MCF 10A (cell line): ENCODE measurements around the gene OR10H4. TPM values are rescaled to one million over a fixed set of nuclear protein-coding genes. Genes with fewer than 3 reads are reported as not detected.

Source experiments
- BruUV-seq: library from RNA; stranded (reverse); fragments of 400-500 nt; replicated peaks from 2 replicates; lab custom pipeline; 2021; lab: Mats Ljungman, UMichigan
- CTCF ChIA-PET: fragments of 300-600 bp; sonication (Branson Sonifier 250); formaldehyde crosslinking; extraction: SDS; loops from one replicate; lab custom pipeline; 2021; ENCODE audit warnings: antibody characterized with exemption, inconsistent platforms; lab: Yijun Ruan, JAX
- POLR2A ChIA-PET: fragments of 300-600, 350-650 bp; sonication (Branson Sonifier 250); formaldehyde crosslinking; extraction: SDS; loops from one replicate; lab custom pipeline; 2020; ENCODE audit warnings: antibody characterized with exemption, inconsistent platforms; lab: Yijun Ruan, JAX
- DNase-seq: peaks from one replicate; pipeline ENCODE4 v3.0.0-alpha.2; 2018; ENCODE audit not compliant: unreplicated experiment
- H3K27ac Mint-ChIP-seq: one replicate; pipeline ENCODE4 v1.8.0; 2022; ENCODE audit warnings: mild to moderate bottlenecking, low read depth, mixed read lengths; ENCODE audit not compliant: unreplicated experiment
- H3K27me3 Mint-ChIP-seq: one replicate; pipeline ENCODE4 v1.8.0; 2022; ENCODE audit warnings: mixed read lengths; ENCODE audit not compliant: insufficient read depth, unreplicated experiment
- H3K36me3 Mint-ChIP-seq: one replicate; pipeline ENCODE4 v1.8.0; 2022; ENCODE audit warnings: mild to moderate bottlenecking, moderate library complexity, mixed read lengths; ENCODE audit not compliant: insufficient read depth, unreplicated experiment
- H3K4me1 Mint-ChIP-seq: one replicate; pipeline ENCODE4 v1.8.0; 2022; ENCODE audit warnings: mixed read lengths; ENCODE audit not compliant: insufficient read depth, unreplicated experiment
- H3K4me3 Mint-ChIP-seq: one replicate; pipeline ENCODE4 v1.8.0; 2022; ENCODE audit warnings: mild to moderate bottlenecking, moderate library complexity, mixed read lengths; ENCODE audit not compliant: unreplicated experiment
- H3K9me3 Mint-ChIP-seq: one replicate; pipeline ENCODE4 v1.8.0; 2022; ENCODE audit warnings: mixed read lengths; ENCODE audit not compliant: unreplicated experiment
- intact Hi-C: fragments of 100-400 bp; cut with micrococcal nuclease; formaldehyde crosslinking; loops from 2 replicates; pipeline ENCODE4 v1.14.1; 2022
- total RNA-seq: library from RNA; stranded (reverse); gene quantifications from 2 replicates; pipeline ENCODE4 v1.2.3, GENCODE V29; 2022
- TF ChIP-seq, protein P1 (sequence below): fragments of 200-600 bp; IDR thresholded peaks from one replicate; pipeline ENCODE4 v1.8.0; 2022; ENCODE audit warnings: antibody characterized with exemption, mild to moderate bottlenecking; ENCODE audit not compliant: unreplicated experiment

OR10H4 gene
- total RNA-seq, 1 experiment from 2014 or later: not detected

DNA sequence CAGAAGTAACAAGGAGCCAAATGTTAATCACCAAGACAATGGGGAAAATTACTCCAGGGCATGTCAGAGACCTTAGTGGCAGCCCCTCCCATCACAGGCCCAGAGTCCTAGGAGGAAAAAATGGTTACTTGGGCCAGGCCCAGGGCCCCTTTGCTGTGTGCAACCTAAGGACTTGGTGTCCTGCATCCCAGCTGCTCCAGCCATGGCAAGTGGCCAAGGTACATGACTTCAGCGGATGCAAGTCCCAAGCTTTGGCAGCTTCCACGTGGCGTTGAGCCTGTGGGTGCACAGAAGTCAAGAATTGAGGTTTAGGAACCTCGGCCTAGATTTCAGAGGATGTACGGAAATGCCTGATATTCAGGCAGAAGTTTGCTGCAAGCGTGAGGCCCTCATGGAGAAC, 46.7 kb downstream of the OR10H4 start:
- H3K4me3 Mint-ChIP-seq: no peak overlapping the region
- no peak for DNase-seq
- H3K36me3 Mint-ChIP-seq: no peaks in the 10 kb centered on the region
- POLR2A ChIA-PET: no interaction called here
- no peak overlapping the region for H3K27ac Mint-ChIP-seq
- H3K9me3 Mint-ChIP-seq: peaks cover 26% of the 10 kb centered on the region
- TF ChIP-seq, protein P1, sequence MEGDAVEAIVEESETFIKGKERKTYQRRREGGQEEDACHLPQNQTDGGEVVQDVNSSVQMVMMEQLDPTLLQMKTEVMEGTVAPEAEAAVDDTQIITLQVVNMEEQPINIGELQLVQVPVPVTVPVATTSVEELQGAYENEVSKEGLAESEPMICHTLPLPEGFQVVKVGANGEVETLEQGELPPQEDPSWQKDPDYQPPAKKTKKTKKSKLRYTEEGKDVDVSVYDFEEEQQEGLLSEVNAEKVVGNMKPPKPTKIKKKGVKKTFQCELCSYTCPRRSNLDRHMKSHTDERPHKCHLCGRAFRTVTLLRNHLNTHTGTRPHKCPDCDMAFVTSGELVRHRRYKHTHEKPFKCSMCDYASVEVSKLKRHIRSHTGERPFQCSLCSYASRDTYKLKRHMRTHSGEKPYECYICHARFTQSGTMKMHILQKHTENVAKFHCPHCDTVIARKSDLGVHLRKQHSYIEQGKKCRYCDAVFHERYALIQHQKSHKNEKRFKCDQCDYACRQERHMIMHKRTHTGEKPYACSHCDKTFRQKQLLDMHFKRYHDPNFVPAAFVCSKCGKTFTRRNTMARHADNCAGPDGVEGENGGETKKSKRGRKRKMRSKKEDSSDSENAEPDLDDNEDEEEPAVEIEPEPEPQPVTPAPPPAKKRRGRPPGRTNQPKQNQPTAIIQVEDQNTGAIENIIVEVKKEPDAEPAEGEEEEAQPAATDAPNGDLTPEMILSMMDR: no peak
- H3K4me1 Mint-ChIP-seq: no peaks in the 10 kb centered on the region
- H3K27me3 Mint-ChIP-seq: no peaks in the 10 kb centered on the region
- BruUV-seq: no TSS peak
- CTCF ChIA-PET: no interaction called here
- intact Hi-C loops: no loop called here

DNA sequence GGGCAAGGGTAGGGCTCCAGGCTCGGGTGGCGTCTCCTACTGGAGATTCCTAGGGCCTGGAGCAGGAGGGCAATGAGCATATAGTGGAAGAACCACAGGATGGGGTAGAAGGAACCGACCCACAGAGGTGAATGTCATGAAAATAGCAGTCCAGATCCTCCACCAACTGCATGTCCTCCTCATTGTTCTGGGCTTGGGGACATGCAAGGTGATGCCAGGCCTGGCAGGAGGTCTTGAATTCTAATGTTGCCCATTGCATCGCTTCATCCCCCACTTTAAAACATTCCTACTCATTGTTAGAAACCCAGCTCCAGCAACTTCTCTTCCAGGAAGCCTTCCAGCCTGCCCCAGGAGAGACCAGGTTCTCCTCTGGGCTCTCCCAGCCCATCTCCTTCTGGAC, 49.4 kb downstream of the OR10H4 start:
- Mint-ChIP-seq H3K4me3 (no peak overlapping the region), H3K9me3 (peaks cover 15% of the 10 kb centered on the region), H3K36me3 (no peaks in the 10 kb centered on the region), H3K27me3 (no peaks in the 10 kb centered on the region), H3K4me1 (peaks cover 9% of the 10 kb centered on the region), H3K27ac (no peak overlapping the region)
- intact Hi-C loops: no loop called here
- DNase-seq: no peak
- ChIA-PET POLR2A (no interaction called here), CTCF (no interaction called here)
- BruUV-seq: no TSS peak
- TF ChIP-seq, protein P1: no peak

Other genes with a start within 250 kb of the OR10H4 start
- gene OR10H2, start 221.0 kb upstream of the OR10H4 start, total RNA-seq: not detected in 2 replicates
- gene OR10H3, start 211.0 kb upstream of the OR10H4 start, total RNA-seq: not detected in 2 replicates
- gene OR10H5, start 161.3 kb upstream of the OR10H4 start, total RNA-seq: not detected in 2 replicates
- gene OR10H1, start 133.3 kb upstream of the OR10H4 start, total RNA-seq: not detected in 2 replicates
- gene CYP4F2, start 50.9 kb upstream of the OR10H4 start, total RNA-seq: 0.14 and 0.59 TPM in 2 replicates
- gene CYP4F11, start 14.5 kb upstream of the OR10H4 start, total RNA-seq: 8.1 and 10.5 TPM in 2 replicates
- 355 and 424 TPM in 2 replicates for gene TPM4, start 127.5 kb downstream of the OR10H4 start, total RNA-seq
- 41.6 and 50.1 TPM in 2 replicates for gene RAB8A, start 162.9 kb downstream of the OR10H4 start, total RNA-seq
- 0.49 TPM in 1 of 2 replicates, not detected in the other for gene HSH2D, start 194.7 kb downstream of the OR10H4 start, total RNA-seq
- gene CIB3, start 224.5 kb downstream of the OR10H4 start, total RNA-seq: not detected in 2 replicates
- gene FAM32A, start 236.4 kb downstream of the OR10H4 start, total RNA-seq: 48.1 and 53.7 TPM in 2 replicates
- gene AP1M1, start 248.9 kb downstream of the OR10H4 start, total RNA-seq: 53.8 and 62.1 TPM in 2 replicates